K562 (cell line): Measurements from ENCODE around the gene JPH2. TPM values are rescaled to one million over a fixed set of nuclear protein-coding genes. Genes with fewer than 3 reads are reported as not detected.
A peak's percentile ranks its signal among the peaks of the same experiment; 100 is the strongest.

Experiments
- CEBPB ChIP-seq: fragments of 450-650 bp; IDR thresholded peaks from 2 replicates; pipeline ENCODE4 v1.6.1; 2016; ENCODE audit warnings: missing genetic modification characterization, missing compliant biosample characterization
- CHAMP1 ChIP-seq: fragments of 450-650 bp; IDR thresholded peaks from 2 replicates; pipeline ENCODE4 v1.6.1; 2016; ENCODE audit warnings: mild to moderate bottlenecking
- E2F8 ChIP-seq: fragments of 450-650 bp; IDR thresholded peaks from 2 replicates; pipeline ENCODE4 v1.7.1; 2018; ENCODE audit warnings: mild to moderate bottlenecking, low read depth; ENCODE audit not compliant: partially characterized antibody
- ELF1 ChIP-seq: fragments of 200-800 bp; sonication (Bioruptor generic); IDR thresholded peaks from 2 replicates; pipeline ENCODE4 v1.6.1; 2016; ENCODE audit warnings: missing genetic modification characterization, missing compliant biosample characterization
- FOXO4 ChIP-seq: fragments of 450-650 bp; formaldehyde crosslinking; IDR thresholded peaks from 2 replicates; pipeline ENCODE4 v1.4.0; 2020; ENCODE audit warnings: mild to moderate bottlenecking, moderate library complexity
- HIVEP1 ChIP-seq: fragments of 250-450 bp; sonication (Bioruptor Pico); IDR thresholded peaks from 2 replicates; pipeline ENCODE4 v1.4.0; 2020; ENCODE audit warnings: mild to moderate bottlenecking
- HLTF ChIP-seq: fragments of 450-650 bp; IDR thresholded peaks from 2 replicates; pipeline ENCODE4 v1.6.1; 2016
- HMG20A ChIP-seq: fragments of 450-650 bp; formaldehyde crosslinking; conservative IDR thresholded peaks from 2 replicates; pipeline ENCODE4 v1.4.0; 2020; ENCODE audit warnings: mild to moderate bottlenecking, mixed read lengths
- NELFE ChIP-seq: IDR thresholded peaks from 2 replicates; pipeline ENCODE4 v1.6.1; 2011; ENCODE audit warnings: mild to moderate bottlenecking; ENCODE audit not compliant: insufficient read depth, insufficient read length
- NFYB ChIP-seq: IDR thresholded peaks from 2 replicates; pipeline ENCODE4 v1.6.1; 2011; ENCODE audit warnings: mild to moderate bottlenecking, moderate library complexity; ENCODE audit not compliant: insufficient read length; ENCODE audit errors: extremely low read depth
- PTTG1 ChIP-seq: fragments of 450-650 bp; IDR thresholded peaks from 2 replicates; pipeline ENCODE4 v1.6.1; 2016; ENCODE audit warnings: low read depth, mild to moderate bottlenecking, missing genetic modification characterization, missing compliant biosample characterization
- RBM25 ChIP-seq: fragments of 200-400 bp; formaldehyde crosslinking; IDR thresholded peaks from 2 replicates; pipeline ENCODE4 v1.6.1; 2018; ENCODE audit warnings: low read length, low read depth, moderate library complexity; ENCODE audit not compliant: severe bottlenecking
- RBM39 ChIP-seq: fragments of 200-400 bp; formaldehyde crosslinking; optimal IDR thresholded peaks from 2 replicates; pipeline ENCODE3; 2018; ENCODE audit warnings: low read depth, low read length
- TCF3 ChIP-seq: sonication (generic); formaldehyde crosslinking; IDR thresholded peaks from 2 replicates; pipeline ENCODE4 v1.4.0; 2020; ENCODE audit warnings: mild to moderate bottlenecking, missing genetic modification reagents
- TFAM ChIP-seq: fragments of 250-450 bp; sonication (Bioruptor Pico); conservative IDR thresholded peaks from 2 replicates; pipeline ENCODE4 v1.5.0; 2021; ENCODE audit warnings: mild to moderate bottlenecking, moderate library complexity
- TFE3 ChIP-seq: fragments of 450-650 bp; formaldehyde crosslinking; IDR thresholded peaks from 2 replicates; pipeline ENCODE4 v1.4.0; 2020; ENCODE audit warnings: mild to moderate bottlenecking, mixed read lengths
- ZNF282 ChIP-seq: sonication (generic); formaldehyde crosslinking; IDR thresholded peaks from 2 replicates; pipeline ENCODE4 v1.8.1; 2023; ENCODE audit warnings: missing genetic modification reagents
- polyA plus RNA-seq, 8 experiments: library from polyadenylated mRNA; depleted of rRNA in 4 of 8; stranded (reverse) in 5 of 8; unstranded in 3 of 8; fragments of >200 nt; fragmentation: Nextera tagmentation in 2 of 8; fragmentation: Illumina TruSeq in 1 of 8; extraction: Ambion mirVana in 2 of 8; extraction: Trizol in 1 of 8; gene quantifications; 2 replicates each; pipeline versions ENCODE4 v1.2.1 to v1.2.3, GENCODE V29; 2011 to 2014; ENCODE audit warnings: inconsistent platforms in 1 of 8, missing spikeins in 1 of 8
- total RNA-seq, 7 experiments: library from RNA; depleted of rRNA in 6 of 7; stranded (reverse); fragments of >200 nt in 6 of 7; fragmentation: Illumina TruSeq in 2 of 7; extraction: Trizol in 2 of 7; gene quantifications; 2 replicates each; pipeline versions ENCODE4 v1.2.1 to v1.2.3, GENCODE V29; 2011 to 2021; ENCODE audit warnings: low replicate concordance in 1 of 7
- TF ChIP-seq, protein P1 (sequence below): fragments of 250-450 bp; sonication (Bioruptor Pico); IDR thresholded peaks from 2 replicates; pipeline ENCODE4 v1.5.0; 2021; ENCODE audit warnings: mild to moderate bottlenecking, borderline replicate concordance

Gene JPH2
- total and polyA plus RNA-seq, 9 of the 15 experiments (the other 6 are each of a cell fraction or from before 2014, with no cell fraction given), result not detected

DNA sequence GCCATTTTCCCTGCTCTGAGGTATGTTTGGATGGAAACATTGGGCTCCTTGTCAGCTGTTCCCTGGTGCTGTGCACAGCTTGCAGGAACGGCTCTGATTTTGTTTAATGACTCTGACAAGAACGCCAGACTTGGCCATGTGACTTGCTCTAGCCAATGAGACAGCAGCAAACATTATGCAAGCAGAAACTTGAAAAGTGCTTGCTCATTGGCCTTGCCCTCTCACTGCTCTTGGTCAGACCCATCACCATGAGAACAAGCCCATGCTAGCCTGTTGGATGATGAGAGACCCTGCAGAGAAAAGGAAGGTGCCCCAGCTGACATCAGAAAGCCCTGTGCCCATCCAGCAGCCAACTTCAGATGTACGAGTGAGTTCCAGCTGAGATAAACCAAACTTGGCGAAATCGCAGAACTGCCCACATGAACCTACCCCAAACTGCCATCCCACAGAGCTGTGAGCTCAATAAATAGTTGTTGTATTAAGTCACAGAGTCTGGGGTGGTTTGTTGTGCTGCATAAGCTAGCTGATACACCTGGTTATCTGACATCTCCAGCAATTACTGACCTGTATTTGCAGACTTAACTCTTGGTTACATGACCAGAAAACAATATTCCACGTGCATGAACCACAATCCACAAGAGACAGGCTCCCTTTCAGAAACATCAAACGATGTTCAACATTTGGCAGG lies 96.9 kb downstream of the JPH2 start (continued):
- TF ChIP-seq, protein P1, sequence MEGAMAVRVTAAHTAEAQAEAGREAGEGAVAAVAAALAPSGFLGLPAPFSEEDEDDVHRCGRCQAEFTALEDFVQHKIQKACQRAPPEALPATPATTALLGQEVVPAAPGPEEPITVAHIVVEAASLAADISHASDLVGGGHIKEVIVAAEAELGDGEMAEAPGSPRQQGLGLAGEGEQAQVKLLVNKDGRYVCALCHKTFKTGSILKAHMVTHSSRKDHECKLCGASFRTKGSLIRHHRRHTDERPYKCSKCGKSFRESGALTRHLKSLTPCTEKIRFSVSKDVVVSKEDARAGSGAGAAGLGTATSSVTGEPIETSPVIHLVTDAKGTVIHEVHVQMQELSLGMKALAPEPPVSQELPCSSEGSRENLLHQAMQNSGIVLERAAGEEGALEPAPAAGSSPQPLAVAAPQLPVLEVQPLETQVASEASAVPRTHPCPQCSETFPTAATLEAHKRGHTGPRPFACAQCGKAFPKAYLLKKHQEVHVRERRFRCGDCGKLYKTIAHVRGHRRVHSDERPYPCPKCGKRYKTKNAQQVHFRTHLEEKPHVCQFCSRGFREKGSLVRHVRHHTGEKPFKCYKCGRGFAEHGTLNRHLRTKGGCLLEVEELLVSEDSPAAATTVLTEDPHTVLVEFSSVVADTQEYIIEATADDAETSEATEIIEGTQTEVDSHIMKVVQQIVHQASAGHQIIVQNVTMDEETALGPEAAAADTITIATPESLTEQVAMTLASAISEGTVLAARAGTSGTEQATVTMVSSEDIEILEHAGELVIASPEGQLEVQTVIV (CRISPR knock-in tag), result no peak
- TF ChIP-seq HMG20A (CRISPR knock-in tag) (no peak), NELFE (no peak), E2F8 (no peak), RBM39 (no peak), TCF3 (CRISPR knock-in tag) (no peak), HLTF (no peak), ZNF282 (no peak), CHAMP1 (no peak), ELF1 (no peak), HIVEP1 (no peak), TFE3 (CRISPR knock-in tag) (no peak), TFAM (CRISPR knock-in tag) (no peak), PTTG1 (tag) (no peak), NFYB (peak; percentile 59), CEBPB (tag) (peak; percentile 81), RBM25 (peak; percentile 74), FOXO4 (CRISPR knock-in tag) (no peak)
